Prostate gland (tissue), 2 donors: ENCODE measurements around the gene PLEKHM2. TPM values are rescaled to one million over a fixed set of nuclear protein-coding genes. Genes with fewer than 3 reads are reported as not detected.

Experiments
- DNase-seq: peaks from one replicate; pipeline ENCODE4 v3.0.0-alpha.2; 2019; ENCODE audit warnings: low spot score
- H3K27ac ChIP-seq, 2 donors: fragments of 200-600 bp; sonication (generic); 2 replicates each; pipeline ENCODE4 v1.5.1; 2017 to 2019
- H3K27me3 ChIP-seq: fragments of 200-600 bp; sonication (generic); replicated peaks from 2 replicates; pipeline ENCODE4 v1.5.1; 2019; ENCODE audit not compliant: insufficient read depth
- H3K36me3 ChIP-seq, 2 donors: fragments of 200-600 bp; sonication (generic); 1 replicate in 1 of 2; 2 replicates in 1 of 2; pipeline versions ENCODE4 v1.5.1 to v1.8.1; 2017 to 2019
- H3K4me1 ChIP-seq: fragments of 200-600 bp; sonication (generic); replicated peaks from 2 replicates; pipeline ENCODE4 v1.5.1; 2019
- H3K4me3 ChIP-seq, 2 donors: fragments of 200-600 bp; sonication (generic); 2 replicates each; pipeline ENCODE4 v1.5.1; 2017 to 2019
- H3K9me3 ChIP-seq: fragments of 200-600 bp; sonication (generic); 2 replicates; pipeline ENCODE4 v1.5.1; 2017
- POLR2A ChIP-seq: fragments of 450-650 bp; IDR thresholded peaks from one replicate; pipeline ENCODE4 v1.6.1; 2016; ENCODE audit warnings: antibody characterized with exemption, mild to moderate bottlenecking
- POLR2AphosphoS5 ChIP-seq: sonication (generic); formaldehyde crosslinking; IDR thresholded peaks from one replicate; pipeline ENCODE4 v1.6.1; 2017; ENCODE audit warnings: antibody characterized with exemption
- WGBS: methylation state at CpG from one replicate; pipeline ENCODE4 v1.1.5; 2018; 5-methylcytosine and 5-hydroxymethylcytosine counted together
- intact Hi-C: fragments of 100-400 bp; cut with DNase I; formaldehyde crosslinking; loops from one replicate; pipeline ENCODE4 v1.14.2; 2022
- total RNA-seq, 2 donors: library from RNA; depleted of rRNA; stranded (reverse); fragments of >200 nt; gene quantifications; one replicate each; pipeline ENCODE4 v1.1.0, GENCODE V29; 2016
- TF ChIP-seq, protein P1 (sequence below), 4 experiments: fragments of 200-600 bp in 2 of 4; fragments of 450-650 bp in 2 of 4; sonication (generic) in 2 of 4; IDR thresholded peaks; 1 replicate in 3 of 4; 2 replicates in 1 of 4; pipeline ENCODE4 v1.5.1; 2016 to 2019; ENCODE audit warnings: antibody characterized with exemption in 4 of 4, mild to moderate bottlenecking in 2 of 4, moderate library complexity in 2 of 4

Gene PLEKHM2
- total RNA-seq, 2 donors from 2014 or later, result 29.0 to 60.4 TPM

DNA sequence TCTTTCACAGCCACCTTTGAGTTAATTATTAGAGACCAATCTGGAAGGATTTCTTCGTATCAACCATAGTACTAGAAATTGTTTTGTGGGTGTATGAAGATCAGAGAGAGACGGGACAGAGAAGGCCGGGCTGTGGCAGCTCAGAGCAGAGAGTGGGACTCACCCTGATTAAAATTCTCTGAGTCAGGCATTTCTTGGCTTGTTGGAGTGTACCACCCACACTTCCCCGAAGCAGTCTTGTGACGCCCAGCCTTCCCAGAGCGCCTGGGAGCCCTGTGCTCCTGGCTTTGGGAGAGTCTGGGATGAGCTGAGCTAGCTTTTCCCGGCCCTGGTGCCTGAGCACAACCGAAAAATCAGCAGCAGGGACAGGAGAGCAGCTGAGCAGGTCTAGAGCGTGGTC is 19.4 kb downstream of the PLEKHM2 start:
- no peak overlapping the region for H3K4me3 ChIP-seq
- no peaks in the 10 kb centered on the region for H3K4me1 ChIP-seq
- DNase-seq, result peak; percentile 49
- no peaks in the 10 kb centered on the region for H3K9me3 ChIP-seq
- WGBS, result 24% methylated on average over 9 of the region's 9 CpGs
- TF ChIP-seq POLR2AphosphoS5 (peak; percentile 79), POLR2A (peak; percentile 42)
- TF ChIP-seq, protein P1, sequence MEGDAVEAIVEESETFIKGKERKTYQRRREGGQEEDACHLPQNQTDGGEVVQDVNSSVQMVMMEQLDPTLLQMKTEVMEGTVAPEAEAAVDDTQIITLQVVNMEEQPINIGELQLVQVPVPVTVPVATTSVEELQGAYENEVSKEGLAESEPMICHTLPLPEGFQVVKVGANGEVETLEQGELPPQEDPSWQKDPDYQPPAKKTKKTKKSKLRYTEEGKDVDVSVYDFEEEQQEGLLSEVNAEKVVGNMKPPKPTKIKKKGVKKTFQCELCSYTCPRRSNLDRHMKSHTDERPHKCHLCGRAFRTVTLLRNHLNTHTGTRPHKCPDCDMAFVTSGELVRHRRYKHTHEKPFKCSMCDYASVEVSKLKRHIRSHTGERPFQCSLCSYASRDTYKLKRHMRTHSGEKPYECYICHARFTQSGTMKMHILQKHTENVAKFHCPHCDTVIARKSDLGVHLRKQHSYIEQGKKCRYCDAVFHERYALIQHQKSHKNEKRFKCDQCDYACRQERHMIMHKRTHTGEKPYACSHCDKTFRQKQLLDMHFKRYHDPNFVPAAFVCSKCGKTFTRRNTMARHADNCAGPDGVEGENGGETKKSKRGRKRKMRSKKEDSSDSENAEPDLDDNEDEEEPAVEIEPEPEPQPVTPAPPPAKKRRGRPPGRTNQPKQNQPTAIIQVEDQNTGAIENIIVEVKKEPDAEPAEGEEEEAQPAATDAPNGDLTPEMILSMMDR (IDR thresholded peaks at IDR 0.05), result no peak
- H3K27ac ChIP-seq, result peak overlapping the region; percentile 68 to 71
- no peaks in the 10 kb centered on the region for H3K36me3 ChIP-seq
- intact Hi-C loops, result loop anchor here (5.0 kb wide), 1 partner anchor 86 kb away; the partner anchor contains the start of gene DDI2
- H3K27me3 ChIP-seq, result no peaks in the 10 kb centered on the region

DNA sequence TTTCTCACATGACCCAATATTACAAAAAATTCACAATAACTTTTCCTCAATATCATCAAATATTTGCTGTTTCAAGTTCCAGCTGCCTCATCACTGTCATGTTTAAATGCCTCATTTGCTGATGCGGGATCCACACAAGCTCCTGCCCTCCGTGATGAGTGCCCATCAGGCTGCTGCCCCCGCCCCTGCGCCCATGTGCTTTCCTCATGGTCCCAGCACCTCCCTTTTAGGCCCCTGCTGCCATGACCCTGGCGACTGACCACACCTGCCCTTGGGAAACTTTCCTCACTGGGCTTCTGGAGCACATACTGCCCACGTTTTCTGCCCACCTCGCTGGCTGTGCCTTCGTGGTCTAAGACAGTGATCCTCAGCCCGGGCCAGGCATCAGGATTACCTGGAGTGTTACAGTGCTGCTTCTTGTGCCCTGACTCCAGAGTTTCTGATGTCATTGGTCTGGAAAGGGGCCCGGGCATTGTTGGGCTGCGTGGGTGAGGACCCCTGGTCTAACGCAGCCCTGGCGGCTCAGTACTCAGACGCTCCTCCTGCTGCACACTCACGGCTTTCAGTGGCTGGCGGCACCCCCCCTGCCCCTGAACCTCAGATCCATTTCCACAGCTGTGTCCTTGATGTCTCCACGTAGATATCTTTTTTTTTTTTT is 20.5 kb downstream of the PLEKHM2 start:
- WGBS, result 92% methylated on average over 17 of the region's 17 CpGs
- Histone ChIP-seq H3K27me3 (no peaks in the 10 kb centered on the region), H3K9me3 (no peaks in the 10 kb centered on the region), H3K27ac (peak overlapping the region; percentile 68 to 71), H3K4me3 (no peak overlapping the region), H3K4me1 (peaks cover 3% of the 10 kb centered on the region), H3K36me3 (no peaks in the 10 kb centered on the region)
- no peak for DNase-seq
- TF ChIP-seq POLR2A (no peak), POLR2AphosphoS5 (no peak)
- TF ChIP-seq, protein P1 (IDR thresholded peaks at IDR 0.05), result no peak
- intact Hi-C loops, result loop anchor here (5.0 kb wide), 1 partner anchor 87 kb away; the partner anchor contains the start of gene DDI2

DNA sequence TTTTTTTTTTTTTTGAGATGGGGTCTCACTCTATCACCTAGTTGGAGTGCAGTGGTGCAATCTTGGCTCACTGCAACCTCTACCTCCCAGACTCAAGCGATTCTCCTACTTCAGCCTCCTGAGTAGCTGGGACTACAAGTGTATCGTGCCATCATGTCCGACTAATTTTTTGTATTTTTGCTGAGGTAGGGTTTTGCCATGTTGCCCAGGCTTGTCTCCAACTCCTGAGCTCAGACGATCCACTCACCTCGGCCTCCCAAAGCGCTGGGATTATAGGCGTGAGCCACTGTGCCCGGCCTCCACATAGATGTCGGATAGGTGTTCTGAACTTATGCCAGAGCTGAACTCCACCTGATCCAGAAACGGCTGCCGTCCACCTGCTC is 21.1 kb downstream of the PLEKHM2 start:
- Histone ChIP-seq H3K27me3 (no peaks in the 10 kb centered on the region), H3K9me3 (no peaks in the 10 kb centered on the region), H3K27ac (no peak overlapping the region), H3K36me3 (no peaks in the 10 kb centered on the region), H3K4me1 (peaks cover 3% of the 10 kb centered on the region), H3K4me3 (no peak overlapping the region)
- no peak for DNase-seq
- TF ChIP-seq, protein P1 (IDR thresholded peaks at IDR 0.05), result no peak
- TF ChIP-seq POLR2A (no peak), POLR2AphosphoS5 (no peak)
- intact Hi-C loops, result no loop called here
- 91% methylated on average over 11 of the region's 11 CpGs for WGBS

DNA sequence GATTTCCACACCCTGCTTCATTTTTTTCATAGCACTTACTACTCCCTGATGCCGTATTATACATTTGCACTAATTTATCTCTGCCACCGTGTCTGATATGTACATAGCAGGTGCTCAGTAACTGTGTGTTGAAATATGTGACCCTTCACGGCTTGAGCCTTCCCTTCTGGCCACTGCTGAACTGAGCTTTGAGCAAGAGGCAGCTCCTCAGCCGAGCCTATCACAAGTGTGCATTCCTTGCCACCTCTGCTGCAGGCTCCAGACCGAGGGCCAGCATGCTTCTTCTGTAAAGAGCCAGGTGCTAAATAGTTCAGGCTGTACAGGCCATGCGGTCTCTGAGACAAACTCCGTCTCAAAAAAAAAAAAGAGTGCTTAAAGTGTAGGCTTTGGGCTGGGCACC is 22.6 kb downstream of the PLEKHM2 start:
- H3K4me1 ChIP-seq, result peaks cover 3% of the 10 kb centered on the region
- no peak for TF ChIP-seq POLR2A
- DNase-seq, result no peak
- H3K9me3 ChIP-seq, result no peaks in the 10 kb centered on the region
- WGBS, result 81% methylated on average over 7 of the region's 7 CpGs
- no peaks in the 10 kb centered on the region for H3K36me3 ChIP-seq
- H3K4me3 ChIP-seq, result no peak overlapping the region
- H3K27ac ChIP-seq, result no peak overlapping the region
- intact Hi-C loops, result no loop called here
- no peaks in the 10 kb centered on the region for H3K27me3 ChIP-seq

DNA sequence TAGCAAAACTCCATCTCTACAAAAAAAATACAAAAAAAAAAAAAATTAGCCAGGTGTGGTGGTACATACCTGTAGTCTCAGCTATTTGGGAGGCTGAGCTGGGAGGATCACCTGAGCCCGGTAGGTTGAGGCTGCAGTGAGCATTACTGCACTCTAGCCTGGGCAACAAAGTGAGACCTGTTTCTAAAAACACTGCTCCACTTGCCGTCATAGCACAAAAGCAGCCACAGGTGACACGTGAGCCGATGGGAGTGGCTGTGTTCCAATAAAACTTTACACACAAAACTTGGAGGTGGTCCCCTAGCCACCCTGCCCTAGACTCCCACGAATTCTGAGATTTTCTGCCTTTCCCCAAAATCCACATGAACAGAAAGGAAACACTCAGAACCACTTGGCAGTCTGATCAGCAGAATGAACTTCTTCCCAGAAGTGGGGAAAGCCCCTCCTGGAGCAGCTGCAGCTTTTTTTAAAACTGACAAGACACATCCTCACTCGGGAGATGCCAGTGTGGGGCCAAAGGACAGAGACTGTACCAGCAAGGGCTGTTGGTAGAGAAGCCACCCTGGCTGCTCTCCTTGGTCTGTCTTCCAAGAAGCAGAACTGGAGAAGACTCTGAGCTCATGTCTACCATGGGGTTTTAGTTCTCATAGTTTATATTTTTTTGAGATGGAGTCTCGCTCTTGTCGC is 23.3 kb downstream of the PLEKHM2 start:
- TF ChIP-seq POLR2A (no peak), POLR2AphosphoS5 (no peak)
- TF ChIP-seq, protein P1 (IDR thresholded peaks at IDR 0.05), result no peak
- no peaks in the 10 kb centered on the region for H3K9me3 ChIP-seq
- intact Hi-C loops, result no loop called here
- no peaks in the 10 kb centered on the region for H3K27me3 ChIP-seq
- H3K4me3 ChIP-seq, result no peak overlapping the region
- H3K27ac ChIP-seq, result no peak overlapping the region
- no peak for DNase-seq
- H3K4me1 ChIP-seq, result peaks cover 3% of the 10 kb centered on the region
- WGBS, result 69% methylated on average over 8 of the region's 8 CpGs
- no peaks in the 10 kb centered on the region for H3K36me3 ChIP-seq
